ENCODE results near the gene LRRC75A. TPM values are rescaled to one million over a fixed set of nuclear protein-coding genes. Genes with fewer than 3 reads are reported as not detected.
A peak's percentile ranks its signal among the peaks of the same experiment; 100 is the strongest.

The LRRC75A gene
- total and polyA plus RNA-seq, 2 donors (not counting 3 experiments of a cell fraction or from before 2014, with no cell fraction given): 3.7 to 6.1 TPM

DNA sequence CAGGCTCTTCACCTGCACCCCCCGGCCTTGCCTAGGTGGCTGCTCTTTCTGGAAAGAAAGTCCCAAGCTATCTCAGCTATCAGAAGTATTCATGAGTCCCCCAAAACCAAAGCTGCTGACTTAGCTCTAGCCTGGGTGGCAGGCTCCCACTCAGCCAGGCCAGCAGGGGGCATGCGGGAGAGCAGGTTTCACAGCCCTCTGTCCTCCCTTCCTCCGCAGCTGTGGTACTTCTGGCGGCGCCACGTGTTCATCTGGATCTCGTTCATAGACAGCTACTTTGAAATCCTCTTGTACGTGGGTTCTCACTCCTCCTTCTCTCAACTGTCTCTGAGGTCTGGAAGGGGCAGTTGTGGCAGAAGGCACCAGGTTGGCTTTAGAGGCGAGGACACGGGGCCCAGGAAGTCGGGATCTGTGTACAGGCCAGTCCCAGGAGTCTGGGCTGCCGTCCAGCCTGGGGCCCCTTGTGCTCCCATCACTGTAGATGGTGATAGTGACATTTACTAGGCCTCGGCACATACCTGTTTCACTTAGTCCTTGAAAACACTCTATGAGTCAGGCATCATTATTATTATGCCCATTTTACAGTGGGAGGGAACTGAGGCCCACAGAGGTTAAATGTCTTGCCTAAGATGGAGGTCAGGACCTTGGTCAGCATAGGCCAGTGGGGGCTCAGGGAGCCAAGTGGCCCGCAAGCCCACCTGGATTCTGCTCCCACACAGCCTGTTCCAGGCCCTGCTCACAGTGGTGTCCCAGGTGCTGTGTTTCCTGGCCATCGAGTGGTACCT is 63.7 kb downstream of the LRRC75A start:
- H2AFZ ChIP-seq (ENCODE audit: low read depth, low read length): peak overlapping the region; percentile 1
- no peak overlapping the region for H3K9ac ChIP-seq (replicated peaks; ENCODE audit: extremely low read depth, insufficient read depth, low read length)
- ChIA-PET CTCF (interaction anchor here (0.6 to 3.3 kb wide), 21 partner anchors 8 to 161 kb away, joined by 3 to 28 read pairs (median 4); partner anchors contain the start of genes CENPV, TRPV2 and UBB), POLR2A (interaction anchor here (1.0 to 1.7 kb wide), 2 partner anchors 10 to 47 kb away, joined by 5 to 10 read pairs; partner anchors contain the start of gene UBB)
- intact Hi-C loops (cut with micrococcal nuclease): loop anchor here (1.0 kb wide), 1 partner anchor 93 kb away; no protein-coding TSS in a partner anchor
- H3K4me3 ChIP-seq (replicated peaks in 1 of 3; ENCODE audit: insufficient read depth in 1 of 3, low read depth in 1 of 3, low read length in 3 of 3): no peak overlapping the region
- H3K27ac ChIP-seq (ENCODE audit: insufficient read depth, low read depth, low read length): no peak overlapping the region
- no peaks in the 10 kb centered on the region for H3K9me1 ChIP-seq (replicated peaks; ENCODE audit: control insufficient read depth, extremely low read depth, insufficient read depth, low read length)
- no peak overlapping the region for H3K4me2 ChIP-seq (ENCODE audit: insufficient read depth, low read length)
- no peaks in the 10 kb centered on the region for H3K9me3 ChIP-seq (replicated peaks; ENCODE audit: control insufficient read depth, insufficient read depth, low read length)
- no TSS peak for BruUV-seq (replicated peaks)
- H4K20me1 ChIP-seq (replicated peaks; ENCODE audit: control insufficient read depth, extremely low read depth, insufficient read depth, low read length): no peaks in the 10 kb centered on the region
- FAIRE-seq: peak; percentile 74
- no peak for TF ChIP-seq JUN (IDR thresholded peaks at IDR 0.05; ENCODE audit: borderline replicate concordance, insufficient read depth, insufficient read length, low read depth)
- TF ChIP-seq, protein P1, sequence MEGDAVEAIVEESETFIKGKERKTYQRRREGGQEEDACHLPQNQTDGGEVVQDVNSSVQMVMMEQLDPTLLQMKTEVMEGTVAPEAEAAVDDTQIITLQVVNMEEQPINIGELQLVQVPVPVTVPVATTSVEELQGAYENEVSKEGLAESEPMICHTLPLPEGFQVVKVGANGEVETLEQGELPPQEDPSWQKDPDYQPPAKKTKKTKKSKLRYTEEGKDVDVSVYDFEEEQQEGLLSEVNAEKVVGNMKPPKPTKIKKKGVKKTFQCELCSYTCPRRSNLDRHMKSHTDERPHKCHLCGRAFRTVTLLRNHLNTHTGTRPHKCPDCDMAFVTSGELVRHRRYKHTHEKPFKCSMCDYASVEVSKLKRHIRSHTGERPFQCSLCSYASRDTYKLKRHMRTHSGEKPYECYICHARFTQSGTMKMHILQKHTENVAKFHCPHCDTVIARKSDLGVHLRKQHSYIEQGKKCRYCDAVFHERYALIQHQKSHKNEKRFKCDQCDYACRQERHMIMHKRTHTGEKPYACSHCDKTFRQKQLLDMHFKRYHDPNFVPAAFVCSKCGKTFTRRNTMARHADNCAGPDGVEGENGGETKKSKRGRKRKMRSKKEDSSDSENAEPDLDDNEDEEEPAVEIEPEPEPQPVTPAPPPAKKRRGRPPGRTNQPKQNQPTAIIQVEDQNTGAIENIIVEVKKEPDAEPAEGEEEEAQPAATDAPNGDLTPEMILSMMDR (IDR thresholded peaks at IDR 0.05; ENCODE audit: extremely low read depth in 1 of 2, insufficient read depth in 1 of 2, low read depth in 1 of 2, low read length in 2 of 2): peak; percentile 61 to 81
- TF ChIP-seq, protein P2, sequence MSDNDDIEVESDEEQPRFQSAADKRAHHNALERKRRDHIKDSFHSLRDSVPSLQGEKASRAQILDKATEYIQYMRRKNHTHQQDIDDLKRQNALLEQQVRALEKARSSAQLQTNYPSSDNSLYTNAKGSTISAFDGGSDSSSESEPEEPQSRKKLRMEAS (IDR thresholded peaks at IDR 0.05; ENCODE audit: insufficient read depth, insufficient read length): peak; percentile 65
- no peaks in the 10 kb centered on the region for H3K36me3 ChIP-seq (ENCODE audit: control insufficient read depth in 2 of 2, extremely low read depth in 1 of 2, insufficient read depth in 2 of 2, low read length in 2 of 2)
- dilution Hi-C loops (cut with MboI; ENCODE audit: extremely low pct_ligation_motif_present, low sequenced_read_pairs): no loop called here
- H3K27me3 ChIP-seq (ENCODE audit: control insufficient read depth in 2 of 2, insufficient read depth in 2 of 2, low read length in 2 of 2): no peaks in the 10 kb centered on the region
- no peaks in the 10 kb centered on the region for H3K79me2 ChIP-seq (ENCODE audit: control insufficient read depth, insufficient read depth, low read length)
- DNase-seq (ENCODE audit: low read depth, low spot score): peak; percentile 29
- no peaks in the 10 kb centered on the region for H3K4me1 ChIP-seq (ENCODE audit: control insufficient read depth, extremely low read depth, insufficient read depth, low read length)

All from endothelial cell of umbilical vein (primary cell).